Amniotic stem cell (primary cell): Measurements from ENCODE around the gene SSC4D.
"Not testable (repeated sequence)": the region's sequence is repeated elsewhere in the genome, so short reads cannot be mapped to it uniquely, and the experiment has no call there.

Experiments
- DNase-seq: peaks from one replicate; lab custom pipeline; 2025; lab: John Stamatoyannopoulos, UW

SSC4D gene

DNA sequence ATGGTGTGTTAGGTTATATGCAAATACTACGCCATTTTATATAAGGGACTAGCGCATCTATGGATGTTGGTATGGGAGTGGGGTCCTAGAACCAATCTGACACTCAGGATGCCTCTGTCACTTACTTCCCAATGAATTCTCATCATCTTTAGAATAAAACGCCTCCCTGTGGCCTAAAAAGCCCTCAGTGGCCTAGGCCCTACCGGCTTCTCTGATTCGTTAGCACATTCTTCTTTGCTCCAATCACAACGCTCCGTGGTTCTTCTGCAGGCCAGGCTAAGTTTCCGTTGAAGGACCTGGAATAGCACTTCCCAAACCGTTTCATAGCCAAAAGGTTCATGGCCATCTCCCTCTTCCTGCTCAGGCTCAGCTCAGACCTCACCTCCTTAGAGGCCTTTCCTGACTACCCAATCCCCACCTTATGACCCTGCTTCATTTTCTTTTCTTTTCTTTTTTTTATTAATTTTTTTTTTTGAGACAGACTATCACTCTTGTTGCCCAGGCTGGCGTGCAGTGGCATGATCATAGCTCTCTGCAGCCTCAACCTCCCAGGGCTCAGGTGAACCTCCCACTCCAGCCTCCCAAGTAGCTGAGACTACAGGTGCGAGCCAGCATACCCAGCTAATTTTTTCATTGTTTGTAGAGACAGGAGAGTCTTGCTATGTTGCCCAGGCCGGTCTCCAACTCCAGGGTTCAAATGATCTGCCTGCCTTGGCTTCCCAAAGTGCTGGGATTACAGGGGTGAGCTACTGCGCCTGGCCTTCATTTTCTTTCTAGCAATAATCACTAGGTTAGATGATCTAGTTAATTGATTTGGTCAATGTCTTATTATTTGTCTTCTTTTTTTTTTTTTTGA, 26.2 kb downstream of the SSC4D start:
- DNase-seq = no peak

DNA sequence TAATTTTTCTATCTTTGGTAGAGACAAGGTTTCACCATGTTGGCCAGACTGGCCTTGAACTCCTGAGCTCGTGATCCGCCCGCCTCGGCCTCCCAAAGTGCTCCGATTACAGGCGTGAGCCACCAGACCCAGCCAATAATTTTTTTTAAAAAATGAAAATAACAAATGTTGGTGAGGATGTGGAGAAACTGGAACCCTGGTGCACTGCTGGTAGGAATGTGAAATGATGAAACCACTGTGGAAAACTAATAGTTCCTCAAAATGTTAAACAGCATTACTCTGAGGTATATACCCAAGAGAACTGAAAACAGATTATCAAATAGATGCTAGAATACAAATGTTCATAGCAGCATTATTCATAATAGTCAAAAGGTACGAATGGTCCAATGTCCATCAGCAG, 27.7 kb downstream of the SSC4D start:
- no peak for DNase-seq

DNA sequence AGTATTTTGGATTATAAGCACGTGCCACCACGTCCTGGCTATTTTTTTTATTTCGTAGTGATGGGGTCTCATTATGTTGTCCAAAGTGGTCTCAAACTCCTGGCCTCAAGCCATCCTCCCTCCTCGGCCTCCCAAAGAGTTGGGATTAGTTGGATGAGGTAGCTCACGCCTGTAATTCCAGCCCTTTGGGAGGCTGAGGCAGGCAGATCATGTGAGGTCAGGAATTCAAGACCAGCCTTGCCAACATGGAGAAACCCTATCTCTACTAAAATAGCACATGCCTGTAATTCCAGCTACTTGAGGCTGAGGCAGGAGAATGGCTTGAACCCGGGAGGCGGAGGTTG, 28.9 kb downstream of the SSC4D start:
- DNase-seq = no peak

GRCh38 chr7:76377186-76377918, 32.1 kb downstream of the SSC4D start:
- DNase-seq = no peak

- no peak for DNase-seq
Observed at GRCh38 chr7:76375251-76375650, 34.2 kb downstream of the SSC4D start.

GRCh38 chr7:76372984-76373833, 36.3 kb downstream of the SSC4D start:
- DNase-seq = peak; percentile 30

DNA sequence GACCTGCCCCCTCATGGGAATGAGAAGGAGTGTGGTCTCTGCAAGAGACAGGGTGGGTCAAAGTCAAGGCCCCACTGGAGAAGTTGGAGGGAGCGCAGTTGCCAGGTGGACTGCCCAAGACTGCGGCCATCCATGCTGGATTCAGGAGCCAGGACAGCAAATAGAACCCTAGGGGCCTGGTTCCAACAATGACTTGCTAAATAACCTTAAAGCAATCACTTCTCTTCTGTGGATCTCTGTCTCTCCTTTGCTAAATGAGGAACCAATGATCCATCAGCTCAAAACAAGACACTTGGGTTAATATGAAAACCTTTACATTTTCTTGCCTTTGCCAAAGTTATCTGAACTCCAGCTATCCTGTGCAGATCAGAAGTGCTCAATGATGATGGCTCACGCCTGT, 38.1 kb downstream of the SSC4D start:
- DNase-seq = no peak

DNA sequence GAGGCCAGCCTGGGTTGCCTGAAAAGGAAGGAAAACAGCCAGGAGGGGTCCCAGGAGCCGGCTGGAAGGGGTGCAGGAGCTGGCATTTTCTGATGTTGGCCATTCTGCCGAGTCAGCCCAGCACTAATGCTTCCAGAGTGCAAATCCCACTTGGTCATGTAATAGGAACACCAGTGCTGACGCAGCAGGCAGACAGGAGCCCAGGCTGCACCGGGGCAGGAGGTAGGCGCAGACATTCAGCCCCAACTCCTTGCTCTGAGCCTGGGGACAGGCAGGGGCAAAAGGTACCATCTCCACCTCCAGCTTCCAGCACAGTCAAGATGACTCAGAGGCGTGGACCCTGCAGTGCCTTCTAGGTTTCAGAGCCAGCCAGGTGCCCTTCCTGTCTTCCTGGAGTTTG, 40.5 kb downstream of the SSC4D start:
- DNase-seq = no peak

DNA sequence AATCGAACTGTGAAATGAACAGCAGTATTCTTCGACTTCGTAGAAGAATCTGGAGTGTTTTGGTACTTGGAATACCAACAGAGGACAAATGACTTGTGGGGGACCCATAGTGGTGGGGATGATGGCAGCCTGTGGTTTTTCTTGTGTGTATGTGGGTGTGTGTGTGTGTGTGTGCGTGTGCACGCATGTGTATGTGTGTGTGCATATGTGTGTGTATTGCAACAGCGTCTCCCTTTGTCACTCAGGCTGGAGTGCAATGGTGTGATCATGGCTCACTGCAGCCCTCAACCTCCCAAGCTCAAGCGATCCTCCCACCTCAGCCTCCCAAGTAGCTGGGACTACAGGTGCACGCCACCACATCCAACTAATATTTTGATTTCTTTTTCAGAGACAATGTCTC, 41.3 kb downstream of the SSC4D start:
- DNase-seq = no peak

DNA sequence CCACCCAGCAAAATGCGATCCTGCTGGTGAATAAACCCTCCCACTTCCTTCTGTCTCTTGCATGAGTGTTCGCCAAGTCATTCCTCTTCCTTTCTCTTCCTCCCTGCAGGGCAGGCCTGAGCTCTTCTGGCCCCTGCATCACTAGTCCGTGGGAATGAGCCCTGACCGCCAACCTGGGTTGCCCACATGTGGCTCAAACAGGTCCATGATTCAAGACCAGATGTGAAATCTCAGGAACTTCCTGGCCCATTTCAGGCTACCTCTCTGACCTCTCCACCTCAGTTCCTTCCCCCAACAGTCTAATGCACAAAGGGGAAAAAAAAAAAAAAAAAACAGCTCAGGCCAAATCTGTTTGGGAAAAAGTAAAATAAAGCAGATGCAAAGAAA, 45.3 kb downstream of the SSC4D start:
- DNase-seq = no peak

DNA sequence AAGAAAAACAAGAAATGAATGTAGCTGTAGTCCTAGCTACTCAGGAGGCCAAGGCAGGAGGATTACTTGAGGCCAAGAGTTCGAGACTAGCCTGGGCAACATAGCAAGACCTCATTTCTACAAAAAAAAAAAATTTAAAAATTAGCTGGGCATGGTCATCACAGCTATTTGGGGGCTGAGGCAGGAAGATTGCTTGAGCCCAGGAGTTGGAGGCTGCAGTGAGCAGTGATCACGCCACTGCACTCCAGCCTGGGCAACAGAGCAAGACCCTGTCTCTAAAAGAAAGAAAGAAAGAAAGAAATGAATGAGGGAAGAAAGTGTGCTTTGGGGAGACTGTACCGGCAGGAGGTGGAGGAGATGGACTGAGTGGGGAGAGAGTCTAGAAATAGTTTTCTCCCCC, 45.7 kb downstream of the SSC4D start:
- not testable (repeated sequence) for DNase-seq

- no peak for DNase-seq
Observed at GRCh38 chr7:76359978-76360638, 49.4 kb downstream of the SSC4D start.

DNA sequence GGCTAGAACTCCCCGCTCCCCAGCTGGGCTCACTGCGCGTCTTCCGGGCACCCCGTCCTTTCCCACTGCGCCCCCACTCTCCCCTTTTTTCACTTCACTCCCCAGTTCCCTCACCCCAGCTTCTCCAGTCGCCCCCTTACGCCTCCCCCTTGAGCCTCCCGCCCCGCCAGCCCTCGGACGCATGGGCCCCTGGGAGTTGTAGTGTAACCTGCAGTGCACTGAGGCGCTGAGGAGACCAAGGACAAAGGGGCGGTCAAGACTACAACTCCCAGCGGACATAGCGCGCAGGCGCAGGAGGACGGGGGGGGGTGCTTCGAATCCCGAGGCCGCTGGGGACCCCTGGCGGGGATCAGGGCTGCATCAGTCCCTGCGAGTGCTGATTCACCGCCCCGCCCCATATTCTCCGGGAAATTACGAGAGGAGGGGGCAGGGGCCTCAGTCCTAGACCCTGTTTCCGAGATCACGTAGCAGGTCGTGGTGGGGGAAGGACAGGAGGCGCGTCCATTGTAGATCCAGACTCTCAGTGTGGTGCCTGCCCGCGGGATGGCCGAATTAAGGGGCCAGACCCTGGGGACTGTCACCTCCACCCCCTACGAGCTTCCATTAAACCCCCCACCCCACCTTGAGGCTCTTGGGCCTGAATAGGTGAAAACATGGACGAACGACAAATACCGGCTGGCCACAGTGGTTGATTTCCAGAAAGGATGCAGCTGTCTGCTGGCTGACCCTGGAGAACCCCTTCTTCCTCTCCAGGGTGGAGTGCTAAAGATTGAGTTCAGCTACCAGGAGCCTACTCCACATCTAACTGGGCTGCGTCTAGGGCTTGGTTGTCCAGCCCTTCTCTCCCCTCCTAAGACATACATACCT, 50.2 kb downstream of the SSC4D start:
- DNase-seq = peak; percentile 93

- DNase-seq = peak; percentile 85
Observed at GRCh38 chr7:76358481-76359110, 50.9 kb downstream of the SSC4D start, which contains the start of gene YWHAG. Gene YWHAG (minus strand): TSS chr7:76358991. CDS start chr7:76358808, 183 bp downstream.

GRCh38 chr7:76358011-76358480, 51.5 kb downstream of the SSC4D start:
- no peak for DNase-seq

- no peak for DNase-seq
Observed at GRCh38 chr7:76357475-76358010, 52.0 kb downstream of the SSC4D start.

GRCh38 chr7:76356823-76357222, 52.7 kb downstream of the SSC4D start:
- no peak for DNase-seq

GRCh38 chr7:76356115-76356514, 53.4 kb downstream of the SSC4D start:
- DNase-seq = no peak

DNA sequence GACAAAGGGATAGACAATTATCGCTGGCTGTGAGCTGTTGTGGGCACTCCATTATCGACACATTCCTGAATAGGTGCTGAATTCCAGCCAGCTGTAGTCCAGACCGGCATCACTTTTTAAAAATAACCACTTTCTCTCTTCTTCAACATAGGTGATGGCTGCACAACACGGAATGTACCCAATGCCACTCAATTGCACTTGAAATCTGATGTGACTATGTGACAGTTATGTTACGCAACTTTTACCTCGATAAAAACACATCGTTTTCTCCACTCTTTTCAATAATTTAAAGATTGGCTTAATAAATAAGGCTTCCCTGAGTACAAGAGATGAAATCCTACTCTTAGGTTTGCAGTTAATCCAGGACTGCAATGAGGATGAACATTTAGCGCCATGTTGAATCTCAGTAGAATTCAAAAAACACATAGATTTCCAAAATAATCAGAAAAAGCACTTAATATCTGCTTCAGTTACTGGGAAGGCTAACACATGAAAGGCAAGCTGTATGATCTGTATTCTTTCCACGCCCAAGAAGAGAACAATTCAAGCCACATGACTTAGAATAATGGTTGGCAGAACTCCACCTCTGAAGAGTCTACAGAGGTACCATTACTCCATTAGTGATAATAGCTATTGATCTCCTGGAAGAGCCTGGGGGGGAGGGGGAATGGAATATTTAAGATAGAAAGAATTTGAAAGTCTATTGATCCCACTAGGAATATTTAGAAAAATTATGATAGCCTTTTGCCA, 54.3 kb downstream of the SSC4D start:
- DNase-seq = no peak
